ENCODE measurements around the gene ITGAV. TPM values are rescaled to one million over a fixed set of nuclear protein-coding genes. Genes with fewer than 3 reads are reported as not detected.

Gene ITGAV
- total RNA-seq, 2 experiments from 2014 or later = 4.9 to 5.6 TPM

Other genes starting within 250 kb of the ITGAV start
- gene ZC3H15, start 103.8 kb upstream of the ITGAV start, total RNA-seq = 10 to 100 TPM; 68.1 to 73.7 TPM
- under 1 TPM; 0.18 to 0.29 TPM for gene FAM171B, start 104.0 kb downstream of the ITGAV start, total RNA-seq